ENCODE measurements around the gene LRIF1.

- TF ChIP-seq PKNOX1 (IDR thresholded peaks at IDR 0.05) (no peak), FOXA1 (IDR thresholded peaks at IDR 0.05) (no peak), ARNT (IDR thresholded peaks at IDR 0.05) (no peak)
Measured at GRCh38 chr1:110979154-110979553, 15.4 kb upstream of the LRIF1 start.
